ENCODE measurements around the gene FBH1. TPM values are rescaled to one million over a fixed set of nuclear protein-coding genes. Genes with fewer than 3 reads are reported as not detected.

The FBH1 gene
- total and polyA plus RNA-seq, 9 of the 15 experiments (the other 6 are each of a cell fraction or from before 2014, with no cell fraction given), result 13.4 to 108 (median 77.8) TPM

GRCh38 chr10:5891009-5891408 lies 966 bp downstream of the FBH1 start (continued):
- TF ChIP-seq UBTF (IDR thresholded peaks at IDR 0.05; ENCODE audit: borderline replicate concordance in 1 of 2, low read depth in 2 of 2, low read length in 2 of 2) (0 out of 4 replicates have a peak, but pooled peaks of 1 of the 2 experiments have one; percentile 13), ASH1L (IDR thresholded peaks at IDR 0.05; ENCODE audit: borderline replicate concordance, low read depth, partially characterized antibody) (no peak), CBFA2T2 (conservative IDR thresholded peaks at IDR 0.05) (peak; percentile 39; the same call in 1 of the 2 replicates), HDAC3 (IDR thresholded peaks at IDR 0.05; ENCODE audit: borderline replicate concordance, partially characterized antibody) (no peak), DNMT1 (IDR thresholded peaks at IDR 0.05) (no peak), ZBTB49 (CRISPR knock-in tag; IDR thresholded peaks at IDR 0.05; ENCODE audit: borderline replicate concordance) (no peak), ZNF609 (CRISPR knock-in tag; IDR thresholded peaks at IDR 0.05; ENCODE audit: borderline replicate concordance) (no peak)

Data from K562 (cell line).